ENCODE data around the gene VWCE.

The VWCE gene

GRCh38 chr11:61305417-61305816 lies 10.3 kb upstream of the VWCE start:
- peaks cover 48% of the 10 kb centered on the region for H3K36me3 ChIP-seq (ENCODE audit: insufficient read depth, low read length)
- no peak overlapping the region for H3K9ac ChIP-seq (ENCODE audit: low read depth, low read length)
- no peaks in the 10 kb centered on the region for H3K4me1 ChIP-seq (ENCODE audit: insufficient read depth, low read length)
- H3K9me3 ChIP-seq (ENCODE audit: control insufficient read depth, insufficient read depth, low read length): no peaks in the 10 kb centered on the region

GRCh38 chr11:61303725-61304124 lies 8.6 kb upstream of the VWCE start:
- Histone ChIP-seq H3K9me3 (ENCODE audit: control insufficient read depth, insufficient read depth, low read length) (no peaks in the 10 kb centered on the region), H3K4me1 (ENCODE audit: insufficient read depth, low read length) (peaks cover 4% of the 10 kb centered on the region; the same call in 1 of the 2 replicates), H3K9ac (ENCODE audit: low read depth, low read length) (no peak overlapping the region), H3K36me3 (ENCODE audit: insufficient read depth, low read length) (peaks cover 31% of the 10 kb centered on the region)

- no peak overlapping the region for H3K9ac ChIP-seq (ENCODE audit: low read depth, low read length)
- H3K36me3 ChIP-seq (ENCODE audit: insufficient read depth, low read length): peaks cover 23% of the 10 kb centered on the region
- no peaks in the 10 kb centered on the region for H3K9me3 ChIP-seq (ENCODE audit: control insufficient read depth, insufficient read depth, low read length)
- peaks cover 14% of the 10 kb centered on the region for H3K4me1 ChIP-seq (ENCODE audit: insufficient read depth, low read length)
Observed at GRCh38 chr11:61302550-61302949, 7.4 kb upstream of the VWCE start.

- Histone ChIP-seq H3K9ac (ENCODE audit: low read depth, low read length) (no peak overlapping the region), H3K4me1 (ENCODE audit: insufficient read depth, low read length) (peaks cover 14% of the 10 kb centered on the region), H3K9me3 (ENCODE audit: control insufficient read depth, insufficient read depth, low read length) (no peaks in the 10 kb centered on the region), H3K36me3 (ENCODE audit: insufficient read depth, low read length) (peaks cover 8% of the 10 kb centered on the region)
Observed at GRCh38 chr11:61298663-61299244, 3.6 kb upstream of the VWCE start.

- peaks cover 8% of the 10 kb centered on the region for H3K36me3 ChIP-seq (ENCODE audit: insufficient read depth, low read length)
- H3K9me3 ChIP-seq (ENCODE audit: control insufficient read depth, insufficient read depth, low read length): no peaks in the 10 kb centered on the region
- H3K9ac ChIP-seq (ENCODE audit: low read depth, low read length): no peak overlapping the region
- peaks cover 18% of the 10 kb centered on the region for H3K4me1 ChIP-seq (ENCODE audit: insufficient read depth, low read length)
Observed at GRCh38 chr11:61297746-61298145, 2.6 kb upstream of the VWCE start.

GRCh38 chr11:61297341-61297740 lies 2.2 kb upstream of the VWCE start:
- Histone ChIP-seq H3K9ac (ENCODE audit: low read depth, low read length) (no peak overlapping the region), H3K36me3 (ENCODE audit: insufficient read depth, low read length) (peaks cover 6% of the 10 kb centered on the region), H3K9me3 (ENCODE audit: control insufficient read depth, insufficient read depth, low read length) (no peaks in the 10 kb centered on the region), H3K4me1 (ENCODE audit: insufficient read depth, low read length) (peaks cover 18% of the 10 kb centered on the region)

GRCh38 chr11:61295596-61295926 lies 445 bp upstream of the VWCE start:
- no peaks in the 10 kb centered on the region for H3K9me3 ChIP-seq (ENCODE audit: control insufficient read depth, insufficient read depth, low read length)
- no peaks in the 10 kb centered on the region; the same call in 1 of the 2 replicates for H3K36me3 ChIP-seq (ENCODE audit: insufficient read depth, low read length)
- H3K4me1 ChIP-seq (ENCODE audit: insufficient read depth, low read length): peaks cover 18% of the 10 kb centered on the region
- peak overlapping the region; percentile 88 for H3K9ac ChIP-seq (ENCODE audit: low read depth, low read length)

DNA sequence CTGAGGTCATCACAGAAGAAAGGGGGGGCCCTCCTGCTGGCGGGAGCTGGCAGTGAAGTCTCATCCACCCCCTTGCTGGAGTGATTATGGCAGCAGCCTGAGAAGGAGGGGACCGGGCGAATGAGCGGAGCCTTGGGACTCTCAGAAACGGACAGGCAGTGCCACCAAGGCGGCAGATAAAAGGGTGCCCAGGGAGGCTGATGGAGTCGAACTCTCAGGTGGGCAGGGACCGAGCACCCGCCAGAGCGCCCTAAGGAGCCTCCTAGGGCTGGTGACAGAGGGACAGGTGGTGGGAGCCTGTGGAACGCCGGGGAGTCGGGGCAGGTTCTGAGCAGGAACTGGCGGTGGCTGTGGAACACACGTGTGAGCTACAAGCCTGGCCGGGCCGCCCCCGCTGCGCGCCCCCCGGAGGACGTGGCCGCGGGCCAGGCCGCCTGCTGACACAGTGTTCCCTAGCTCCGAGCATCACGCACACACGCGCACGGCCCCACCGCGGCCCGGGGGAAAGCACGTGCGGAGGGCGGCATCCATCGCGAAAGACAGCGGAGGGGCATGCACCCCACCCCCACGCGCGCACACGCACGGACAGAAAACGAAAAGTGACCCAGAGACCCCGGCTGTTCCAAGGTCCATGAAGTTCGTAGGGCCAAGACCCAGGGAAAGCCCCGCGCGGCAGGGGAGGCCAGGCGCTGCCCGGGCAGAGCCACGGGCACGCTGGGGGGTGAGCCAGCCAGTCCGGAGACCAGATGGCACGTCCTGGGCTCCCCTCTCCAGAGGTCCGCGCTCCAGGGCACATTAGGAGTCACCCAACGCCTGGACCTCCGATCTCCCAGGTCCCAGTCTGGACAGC lies 1.0 kb downstream of the VWCE start:
- H3K9ac ChIP-seq (ENCODE audit: low read depth, low read length): peak overlapping the region; percentile 88
- H3K4me1 ChIP-seq (ENCODE audit: insufficient read depth, low read length): peaks cover 18% of the 10 kb centered on the region
- H3K9me3 ChIP-seq (ENCODE audit: control insufficient read depth, insufficient read depth, low read length): no peaks in the 10 kb centered on the region
- no peaks in the 10 kb centered on the region for H3K36me3 ChIP-seq (ENCODE audit: insufficient read depth, low read length)

- peaks cover 4% of the 10 kb centered on the region; the same call in 1 of the 2 replicates for H3K4me1 ChIP-seq (ENCODE audit: insufficient read depth, low read length)
- no peak overlapping the region for H3K9ac ChIP-seq (ENCODE audit: low read depth, low read length)
- no peaks in the 10 kb centered on the region for H3K9me3 ChIP-seq (ENCODE audit: control insufficient read depth, insufficient read depth, low read length)
- H3K36me3 ChIP-seq (ENCODE audit: insufficient read depth, low read length): no peaks in the 10 kb centered on the region; the same call in 1 of the 2 replicates
Observed at GRCh38 chr11:61292356-61292755, 2.8 kb downstream of the VWCE start.

DNA sequence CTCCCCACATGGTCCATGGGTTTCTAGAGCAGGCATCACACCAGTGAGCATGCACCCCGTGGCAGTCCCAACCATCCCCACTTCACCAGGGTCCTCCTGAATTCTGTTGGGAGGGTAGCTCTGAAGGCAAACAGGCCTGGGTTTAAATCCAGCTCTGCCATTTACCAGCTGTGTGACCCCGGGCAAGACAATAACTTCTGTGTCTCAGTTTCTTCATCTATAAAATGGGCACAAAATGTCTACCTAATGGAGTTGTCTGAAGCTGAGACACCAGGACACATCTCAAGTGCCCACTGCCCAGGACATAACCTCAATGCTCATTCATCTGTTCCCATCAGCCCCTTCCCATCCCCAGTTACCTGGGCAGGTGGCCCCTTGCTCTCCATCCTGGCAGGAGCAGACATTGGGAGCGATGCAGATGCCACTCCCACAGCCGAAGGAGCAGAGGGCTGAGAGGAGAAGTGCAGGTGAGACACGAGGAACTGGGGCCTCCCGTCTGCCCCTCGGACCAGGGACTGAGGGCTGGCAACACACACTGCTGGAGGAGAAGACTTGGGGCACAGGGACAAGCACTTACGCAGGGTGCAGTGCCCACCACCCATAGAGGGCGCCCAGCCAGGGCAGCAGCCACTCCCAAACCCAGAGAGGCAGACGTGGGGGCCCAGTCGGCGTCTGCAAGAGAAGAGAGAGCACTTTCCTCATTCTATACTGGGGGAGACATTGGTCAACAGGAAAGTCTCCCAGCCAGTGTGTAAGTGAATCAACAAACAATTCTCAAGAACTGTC lies 4.0 kb downstream of the VWCE start:
- H3K9me3 ChIP-seq (ENCODE audit: control insufficient read depth, insufficient read depth, low read length): no peaks in the 10 kb centered on the region
- no peak overlapping the region for H3K9ac ChIP-seq (ENCODE audit: low read depth, low read length)
- H3K36me3 ChIP-seq (ENCODE audit: insufficient read depth, low read length): no peaks in the 10 kb centered on the region; the same call in 1 of the 2 replicates
- peaks cover 4% of the 10 kb centered on the region; the same call in 1 of the 2 replicates for H3K4me1 ChIP-seq (ENCODE audit: insufficient read depth, low read length)

- H3K9ac ChIP-seq (ENCODE audit: low read depth, low read length): no peak overlapping the region
Observed at GRCh38 chr11:61287338-61287977, 7.7 kb downstream of the VWCE start.

GRCh38 chr11:61283613-61284012 lies 11.5 kb downstream of the VWCE start:
- H3K4me1 ChIP-seq (ENCODE audit: insufficient read depth, low read length): peaks cover 12% of the 10 kb centered on the region

More at GRCh38 chr11:61287338-61287977, 7.7 kb downstream of the VWCE start:
- Histone ChIP-seq H3K4me1 (ENCODE audit: insufficient read depth, low read length) (no peaks in the 10 kb centered on the region), H3K9me3 (ENCODE audit: control insufficient read depth, insufficient read depth, low read length) (no peaks in the 10 kb centered on the region), H3K36me3 (ENCODE audit: insufficient read depth, low read length) (peaks cover 5% of the 10 kb centered on the region; the same call in 1 of the 2 replicates)

DNA sequence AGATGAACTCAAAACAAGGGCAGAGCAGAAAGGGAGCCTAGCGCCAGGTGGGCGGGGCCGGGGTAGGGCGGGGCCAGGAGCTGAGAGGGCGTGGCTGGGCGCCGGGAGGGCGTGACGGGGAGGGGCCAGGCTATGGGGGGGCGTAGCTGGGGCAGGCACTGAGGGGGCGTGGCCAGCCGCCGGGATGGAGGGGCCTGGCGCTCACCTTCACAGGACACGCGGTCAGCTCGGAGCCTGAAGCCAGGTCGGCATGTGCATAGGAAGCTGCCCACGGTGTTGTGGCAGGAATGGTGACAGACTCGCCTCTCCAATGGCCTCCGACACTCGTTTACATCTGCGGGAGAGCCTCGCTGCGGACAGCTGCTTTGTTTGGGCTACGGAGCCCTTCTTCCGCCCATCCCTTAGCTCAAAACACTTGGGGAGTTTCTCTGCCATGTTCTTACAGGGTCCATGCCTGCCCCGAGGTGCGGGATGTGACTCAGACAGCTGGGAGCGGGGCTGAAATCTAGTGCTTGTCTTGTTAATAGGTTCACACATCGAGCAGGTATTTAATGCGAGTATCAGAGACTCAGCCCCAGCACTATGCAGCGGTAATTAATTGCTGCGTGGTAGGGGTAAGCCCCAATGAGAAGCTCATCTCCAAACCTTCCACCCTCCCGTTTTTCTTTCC lies 13.4 kb downstream of the VWCE start:
- Histone ChIP-seq H3K36me3 (ENCODE audit: insufficient read depth, low read length) (peaks cover 9% of the 10 kb centered on the region; the same call in 1 of the 2 replicates), H3K9me3 (ENCODE audit: control insufficient read depth, insufficient read depth, low read length) (no peaks in the 10 kb centered on the region), H3K4me1 (ENCODE audit: insufficient read depth, low read length) (peaks cover 18% of the 10 kb centered on the region), H3K9ac (ENCODE audit: low read depth, low read length) (peak overlapping the region; percentile 31; the same call in 1 of the 2 replicates)

More at GRCh38 chr11:61283613-61284012, 11.5 kb downstream of the VWCE start:
- H3K36me3 ChIP-seq (ENCODE audit: insufficient read depth, low read length): peaks cover 5% of the 10 kb centered on the region; the same call in 1 of the 2 replicates
- H3K9me3 ChIP-seq (ENCODE audit: control insufficient read depth, insufficient read depth, low read length): no peaks in the 10 kb centered on the region
- H3K9ac ChIP-seq (ENCODE audit: low read depth, low read length): no peak overlapping the region
